Thoracic aorta (tissue), 2 donors: ENCODE results near the gene SLC39A10. TPM values are rescaled to one million over a fixed set of nuclear protein-coding genes. Genes with fewer than 3 reads are reported as not detected.

Experiments
- ATAC-seq: fragments of 150-250 bp; one replicate; pipeline ENCODE4 v1.8.0; 2017; ENCODE audit warnings: low read depth; ENCODE audit not compliant: insufficient number of reproducible peaks, low FRiP score
- DNase-seq: peaks from one replicate; pipeline ENCODE4 v3.0.0-alpha.2; 2020; ENCODE audit warnings: low spot score
- H3K27ac ChIP-seq, 2 donors: fragments of 200-600 bp; sonication (generic); 1 replicate in 1 of 2; 2 replicates in 1 of 2; pipeline ENCODE4 v1.5.1; 2016; ENCODE audit warnings: mild to moderate bottlenecking in 2 of 2, moderate library complexity in 2 of 2
- H3K27me3 ChIP-seq: fragments of 200-600 bp; sonication (generic); replicated peaks from 2 replicates; pipeline ENCODE4 v1.6.0; 2016; ENCODE audit warnings: mild to moderate bottlenecking; ENCODE audit not compliant: insufficient read depth
- H3K36me3 ChIP-seq: fragments of 200-600 bp; sonication (generic); one replicate; pipeline ENCODE4 v1.5.1; 2016
- H3K4me1 ChIP-seq, 2 donors: fragments of 200-600 bp; sonication (generic); 1 replicate in 1 of 2; 2 replicates in 1 of 2; pipeline versions ENCODE4 v1.5.1 to v1.6.0; 2016; ENCODE audit warnings: low read depth in 2 of 2, mild to moderate bottlenecking in 1 of 2; ENCODE audit not compliant: control insufficient read depth in 1 of 2
- H3K4me3 ChIP-seq: fragments of 200-600 bp; sonication (generic); 2 replicates; pipeline ENCODE4 v1.5.1; 2016; ENCODE audit warnings: mild to moderate bottlenecking
- H3K9me3 ChIP-seq: fragments of 200-600 bp; sonication (generic); 2 replicates; pipeline ENCODE4 v1.5.1; 2016
- total RNA-seq, 2 donors: library from RNA; depleted of rRNA; stranded (reverse); fragments of >200 nt; gene quantifications; one replicate each; pipeline versions ENCODE4 v1.1.0 to v1.2.3, GENCODE V29; 2016
- TF ChIP-seq, protein P1 (sequence below): fragments of 200-600 bp; sonication (generic); IDR thresholded peaks from one replicate; pipeline ENCODE4 v1.5.1; 2019; ENCODE audit warnings: antibody characterized with exemption

The SLC39A10 gene
- total RNA-seq, 2 donors from 2014 or later, result 12.5 to 13.1 TPM

DNA sequence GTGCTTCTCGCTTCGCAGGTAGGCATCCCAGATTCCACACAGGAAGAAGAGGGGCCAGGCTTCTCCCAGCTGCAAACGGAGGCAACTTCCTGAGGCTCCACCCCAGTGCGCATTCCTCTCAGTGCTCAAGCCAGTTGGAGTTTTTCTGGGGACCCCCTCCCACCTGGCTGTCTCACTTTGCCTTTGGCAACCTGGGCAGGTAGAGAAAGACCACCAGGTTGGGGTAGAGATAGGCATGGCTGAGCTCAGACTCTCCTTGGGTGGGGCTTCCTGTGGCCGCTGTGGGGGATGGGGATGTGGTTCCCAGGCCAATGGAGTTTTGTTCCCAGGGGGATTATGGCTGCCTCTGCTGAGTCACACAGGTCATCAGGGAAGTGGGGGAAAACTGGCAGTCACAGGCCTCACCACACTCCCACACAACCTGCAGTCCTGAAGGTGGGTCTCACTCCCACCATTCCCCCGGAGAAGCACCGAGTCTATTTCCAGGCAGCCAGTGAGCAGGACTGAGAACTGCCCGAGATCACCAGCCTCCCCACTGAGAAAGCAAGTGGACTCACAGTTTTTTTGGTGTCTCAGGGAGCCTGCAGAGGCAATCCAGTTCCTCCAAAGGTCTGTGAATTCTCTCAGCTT lies 38.1 kb downstream of the SLC39A10 start:
- DNase-seq (no peak), ATAC-seq (no peak)
- no peak overlapping the region for H3K4me3 ChIP-seq
- TF ChIP-seq, protein P1, sequence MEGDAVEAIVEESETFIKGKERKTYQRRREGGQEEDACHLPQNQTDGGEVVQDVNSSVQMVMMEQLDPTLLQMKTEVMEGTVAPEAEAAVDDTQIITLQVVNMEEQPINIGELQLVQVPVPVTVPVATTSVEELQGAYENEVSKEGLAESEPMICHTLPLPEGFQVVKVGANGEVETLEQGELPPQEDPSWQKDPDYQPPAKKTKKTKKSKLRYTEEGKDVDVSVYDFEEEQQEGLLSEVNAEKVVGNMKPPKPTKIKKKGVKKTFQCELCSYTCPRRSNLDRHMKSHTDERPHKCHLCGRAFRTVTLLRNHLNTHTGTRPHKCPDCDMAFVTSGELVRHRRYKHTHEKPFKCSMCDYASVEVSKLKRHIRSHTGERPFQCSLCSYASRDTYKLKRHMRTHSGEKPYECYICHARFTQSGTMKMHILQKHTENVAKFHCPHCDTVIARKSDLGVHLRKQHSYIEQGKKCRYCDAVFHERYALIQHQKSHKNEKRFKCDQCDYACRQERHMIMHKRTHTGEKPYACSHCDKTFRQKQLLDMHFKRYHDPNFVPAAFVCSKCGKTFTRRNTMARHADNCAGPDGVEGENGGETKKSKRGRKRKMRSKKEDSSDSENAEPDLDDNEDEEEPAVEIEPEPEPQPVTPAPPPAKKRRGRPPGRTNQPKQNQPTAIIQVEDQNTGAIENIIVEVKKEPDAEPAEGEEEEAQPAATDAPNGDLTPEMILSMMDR, result no peak
- H3K27me3 ChIP-seq, result no peaks in the 10 kb centered on the region
- no peaks in the 10 kb centered on the region for H3K36me3 ChIP-seq
- H3K4me1 ChIP-seq, result no peaks in the 10 kb centered on the region
- H3K27ac ChIP-seq, result no peak overlapping the region
- no peaks in the 10 kb centered on the region for H3K9me3 ChIP-seq

DNA sequence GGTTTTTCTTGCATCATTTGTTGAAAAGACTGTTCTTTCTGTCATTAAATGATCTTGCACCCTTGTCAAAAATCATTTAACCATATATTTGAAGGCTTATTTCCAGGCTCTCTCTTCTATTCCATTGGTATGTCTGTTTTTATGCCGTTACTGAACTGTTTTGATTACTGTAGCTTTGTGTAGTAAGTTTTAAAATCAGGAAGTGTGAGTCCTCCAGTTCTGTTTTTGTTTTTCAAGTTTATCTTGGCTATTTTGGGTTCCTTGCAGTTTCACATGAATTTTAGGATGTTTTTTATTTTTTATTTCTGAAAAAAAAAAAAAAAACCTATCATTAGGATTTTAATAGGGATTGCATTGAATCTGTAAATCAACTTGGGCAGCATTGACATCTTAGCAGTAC lies 39.0 kb downstream of the SLC39A10 start:
- Histone ChIP-seq H3K4me3 (no peak overlapping the region), H3K4me1 (no peaks in the 10 kb centered on the region), H3K9me3 (peaks cover 6% of the 10 kb centered on the region), H3K36me3 (no peaks in the 10 kb centered on the region), H3K27me3 (no peaks in the 10 kb centered on the region), H3K27ac (no peak overlapping the region)
- TF ChIP-seq, protein P1, result no peak
- ATAC-seq (no peak), DNase-seq (no peak)

DNA sequence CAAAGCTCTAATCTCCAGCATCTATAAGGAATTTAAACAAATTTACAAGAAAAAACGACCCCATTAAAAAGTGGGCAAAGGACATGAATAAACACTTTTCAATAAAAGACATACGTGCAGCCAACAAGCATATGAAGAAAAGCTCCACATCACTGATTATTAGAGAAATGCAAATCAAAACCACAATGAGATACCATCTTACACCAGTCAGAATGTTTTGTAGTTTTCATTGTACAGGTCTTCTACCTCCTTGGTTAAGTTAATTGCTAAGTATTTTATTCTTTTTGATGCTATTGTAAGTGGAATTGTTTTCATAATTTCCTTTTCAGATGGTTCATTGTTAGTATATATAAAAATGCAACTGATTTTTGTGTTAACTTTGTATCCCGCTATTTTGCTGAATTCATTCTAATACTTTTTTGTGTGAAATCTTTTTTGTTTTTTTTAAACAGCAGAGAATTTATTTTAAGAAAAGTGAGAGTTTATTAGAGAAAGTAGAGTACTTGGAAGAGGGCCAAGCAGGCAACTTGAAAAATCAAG lies 40.7 kb downstream of the SLC39A10 start:
- TF ChIP-seq, protein P1, result no peak
- Histone ChIP-seq H3K9me3 (peaks cover 6% of the 10 kb centered on the region), H3K27ac (no peak overlapping the region), H3K27me3 (no peaks in the 10 kb centered on the region), H3K36me3 (no peaks in the 10 kb centered on the region), H3K4me3 (no peak overlapping the region), H3K4me1 (no peaks in the 10 kb centered on the region)
- DNase-seq (no peak), ATAC-seq (no peak)

DNA sequence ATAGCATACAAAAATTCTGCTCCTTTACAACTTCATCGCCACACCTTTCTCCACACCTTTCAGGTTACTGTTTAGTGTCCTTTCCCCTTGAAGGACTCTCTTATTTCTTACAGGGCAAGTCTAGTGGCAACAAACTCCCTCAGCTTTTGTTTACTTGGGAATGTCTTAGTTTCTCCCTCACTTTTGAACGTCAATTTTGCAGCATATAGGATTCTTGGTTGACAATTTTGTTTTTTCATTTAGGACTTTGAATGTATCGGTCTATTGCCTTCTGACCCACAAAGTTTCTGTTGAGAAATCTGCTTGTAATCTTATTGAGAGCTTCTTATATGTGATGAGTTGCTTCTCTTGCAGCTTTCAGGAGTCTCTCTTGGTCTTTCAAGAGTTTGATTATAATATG lies 43.5 kb downstream of the SLC39A10 start:
- TF ChIP-seq, protein P1, result no peak
- H3K36me3 ChIP-seq, result no peaks in the 10 kb centered on the region
- H3K27me3 ChIP-seq, result no peaks in the 10 kb centered on the region
- DNase-seq (no peak), ATAC-seq (no peak)
- H3K4me3 ChIP-seq, result no peak overlapping the region
- H3K4me1 ChIP-seq, result no peaks in the 10 kb centered on the region
- H3K27ac ChIP-seq, result no peak overlapping the region
- H3K9me3 ChIP-seq, result peaks cover 6% of the 10 kb centered on the region

DNA sequence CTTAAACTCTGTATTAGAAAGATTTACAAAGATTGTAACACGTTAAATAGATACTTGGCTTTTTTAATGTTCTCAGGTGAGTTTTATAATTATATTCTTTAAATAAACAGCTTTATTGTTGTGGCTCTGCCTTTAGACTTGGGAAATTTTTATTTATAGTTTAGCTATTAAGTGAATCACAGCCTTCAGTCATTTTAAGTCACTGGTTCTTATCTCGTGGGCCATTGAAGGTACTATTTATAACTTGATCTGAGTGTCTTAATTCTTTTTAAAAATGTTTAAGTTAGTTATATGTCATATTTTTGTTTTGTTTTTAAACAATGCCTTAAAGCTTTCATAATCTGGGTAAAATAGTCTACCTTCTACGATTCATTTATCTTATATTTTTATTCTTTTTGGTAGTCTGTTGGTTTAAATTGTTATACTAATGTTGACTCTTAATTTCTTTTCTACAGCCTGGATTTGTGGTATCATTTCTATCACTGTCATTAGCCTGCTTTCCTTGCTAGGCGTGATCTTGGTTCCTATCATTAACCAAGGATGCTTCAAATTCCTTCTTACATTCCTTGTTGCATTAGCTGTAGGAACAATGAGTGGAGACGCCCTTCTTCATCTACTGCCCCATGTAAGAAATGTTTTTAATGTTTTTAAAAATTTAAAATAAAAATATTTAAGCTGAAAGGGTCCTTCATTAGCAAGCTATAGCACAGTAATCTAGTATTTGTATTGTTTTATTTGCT lies 49.3 kb downstream of the SLC39A10 start:
- Histone ChIP-seq H3K4me1 (peaks cover 0 to 4% of the 10 kb centered on the region in 2 donors), H3K27ac (no peak overlapping the region), H3K9me3 (no peaks in the 10 kb centered on the region), H3K36me3 (no peaks in the 10 kb centered on the region), H3K27me3 (no peaks in the 10 kb centered on the region), H3K4me3 (no peak overlapping the region)
- ATAC-seq (no peak), DNase-seq (no peak)
- TF ChIP-seq, protein P1, result no peak
